Ovary (tissue), 1 donor: ENCODE data around the gene DHCR24.

ENCODE experiments used
- EP300 ChIP-seq: sonication (generic); formaldehyde crosslinking; IDR thresholded peaks from one replicate; pipeline ENCODE4 v1.6.1; 2017; ENCODE audit warnings: antibody characterized with exemption
- POLR2A ChIP-seq: fragments of 450-650 bp; IDR thresholded peaks from one replicate; pipeline ENCODE4 v1.6.1; 2017; ENCODE audit warnings: antibody characterized with exemption, mild to moderate bottlenecking, moderate library complexity

DNA sequence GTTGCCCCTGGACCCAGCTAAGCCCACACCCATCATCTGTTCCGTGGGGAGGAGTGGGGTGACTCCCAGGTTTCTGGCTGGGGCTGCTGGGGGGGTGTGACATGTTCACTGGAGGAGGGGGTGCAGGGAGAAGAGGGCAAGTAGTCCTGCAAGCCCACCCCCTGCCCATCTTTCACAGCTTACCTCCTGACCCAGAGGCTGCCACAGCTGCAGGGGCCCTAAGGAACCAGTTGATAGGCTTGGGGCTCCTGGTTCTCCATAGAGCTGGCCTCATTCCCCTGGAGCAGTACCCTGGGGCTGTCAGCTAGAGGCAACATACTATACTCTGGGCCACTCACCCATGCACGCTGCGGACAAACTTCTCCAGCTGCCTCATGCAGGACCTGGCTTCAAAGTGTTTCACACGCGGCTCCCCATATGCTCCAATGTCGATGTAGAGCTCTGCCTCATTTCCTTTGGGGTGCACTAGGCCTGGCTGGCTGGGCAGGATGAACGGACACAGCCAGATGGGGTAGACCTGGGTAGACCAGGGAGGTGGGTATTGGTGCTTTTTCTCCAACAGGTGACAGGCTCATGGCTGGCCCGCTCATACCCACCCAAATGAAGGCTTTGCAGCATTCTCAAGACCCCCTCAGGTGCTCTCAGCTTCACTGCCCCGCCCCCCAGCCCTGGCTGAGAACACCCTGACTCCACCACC, 33.8 kb downstream of the DHCR24 start:
- no peak for TF ChIP-seq POLR2A
- TF ChIP-seq EP300 = no peak
